Coronary artery (tissue), 2 donors: ENCODE results near the gene GRK7.

Experiments
- DNase-seq: peaks from one replicate; pipeline ENCODE4 v3.0.0-alpha.2; 2017; ENCODE audit warnings: low spot score
- H3K27ac ChIP-seq, 2 donors: fragments of 200-600 bp; sonication (generic); one replicate each; pipeline ENCODE4 v1.5.1; 2016 to 2019
- H3K4me3 ChIP-seq: fragments of 200-600 bp; sonication (generic); 2 replicates; pipeline ENCODE4 v1.5.1; 2016; ENCODE audit warnings: mild to moderate bottlenecking, moderate library complexity
- TF ChIP-seq, protein P1 (sequence below): fragments of 200-600 bp; sonication (generic); IDR thresholded peaks from one replicate; pipeline ENCODE4 v1.5.1; 2019; ENCODE audit warnings: antibody characterized with exemption

Gene GRK7

DNA sequence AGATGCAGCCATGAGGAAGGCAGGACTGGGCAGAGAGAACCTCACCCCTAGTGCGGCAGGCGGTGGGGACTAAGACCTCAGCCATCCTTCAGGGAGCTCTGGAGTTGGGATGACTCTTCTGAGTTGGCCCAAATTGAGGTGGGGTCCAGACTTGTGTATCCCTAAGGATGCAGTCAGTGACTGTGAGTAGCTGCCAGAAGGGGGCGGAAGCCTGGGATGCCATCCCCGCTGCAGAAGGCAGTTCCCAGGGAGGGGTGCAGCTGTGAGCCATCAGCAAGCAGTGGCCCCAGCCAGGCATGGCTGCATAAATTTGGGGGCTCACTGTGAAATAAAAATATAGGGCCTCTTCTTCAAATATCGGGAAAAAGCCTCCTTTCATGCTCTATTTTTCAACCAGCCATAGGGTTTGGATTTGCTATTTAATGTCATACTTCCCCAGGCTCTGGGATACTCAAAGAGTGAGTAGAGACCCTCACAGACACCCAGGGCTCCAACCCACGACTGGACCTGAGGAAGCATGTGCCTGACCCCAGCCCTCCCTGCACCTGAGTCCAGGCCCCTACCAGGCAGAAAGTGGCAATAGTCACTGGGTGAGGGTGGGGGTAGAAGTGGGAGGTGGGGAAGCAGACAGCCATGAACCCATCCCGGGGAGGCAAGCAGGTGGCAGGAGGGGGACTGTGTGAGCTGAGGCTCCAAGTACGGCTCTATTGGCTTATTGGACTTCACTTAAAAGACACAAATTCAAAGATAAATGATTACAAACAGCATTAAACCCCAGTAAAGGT lies 30.5 kb downstream of the GRK7 start:
- no peak for DNase-seq
- Histone ChIP-seq H3K27ac (no peak overlapping the region), H3K4me3 (no peak overlapping the region)
- TF ChIP-seq, protein P1, sequence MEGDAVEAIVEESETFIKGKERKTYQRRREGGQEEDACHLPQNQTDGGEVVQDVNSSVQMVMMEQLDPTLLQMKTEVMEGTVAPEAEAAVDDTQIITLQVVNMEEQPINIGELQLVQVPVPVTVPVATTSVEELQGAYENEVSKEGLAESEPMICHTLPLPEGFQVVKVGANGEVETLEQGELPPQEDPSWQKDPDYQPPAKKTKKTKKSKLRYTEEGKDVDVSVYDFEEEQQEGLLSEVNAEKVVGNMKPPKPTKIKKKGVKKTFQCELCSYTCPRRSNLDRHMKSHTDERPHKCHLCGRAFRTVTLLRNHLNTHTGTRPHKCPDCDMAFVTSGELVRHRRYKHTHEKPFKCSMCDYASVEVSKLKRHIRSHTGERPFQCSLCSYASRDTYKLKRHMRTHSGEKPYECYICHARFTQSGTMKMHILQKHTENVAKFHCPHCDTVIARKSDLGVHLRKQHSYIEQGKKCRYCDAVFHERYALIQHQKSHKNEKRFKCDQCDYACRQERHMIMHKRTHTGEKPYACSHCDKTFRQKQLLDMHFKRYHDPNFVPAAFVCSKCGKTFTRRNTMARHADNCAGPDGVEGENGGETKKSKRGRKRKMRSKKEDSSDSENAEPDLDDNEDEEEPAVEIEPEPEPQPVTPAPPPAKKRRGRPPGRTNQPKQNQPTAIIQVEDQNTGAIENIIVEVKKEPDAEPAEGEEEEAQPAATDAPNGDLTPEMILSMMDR = no peak

DNA sequence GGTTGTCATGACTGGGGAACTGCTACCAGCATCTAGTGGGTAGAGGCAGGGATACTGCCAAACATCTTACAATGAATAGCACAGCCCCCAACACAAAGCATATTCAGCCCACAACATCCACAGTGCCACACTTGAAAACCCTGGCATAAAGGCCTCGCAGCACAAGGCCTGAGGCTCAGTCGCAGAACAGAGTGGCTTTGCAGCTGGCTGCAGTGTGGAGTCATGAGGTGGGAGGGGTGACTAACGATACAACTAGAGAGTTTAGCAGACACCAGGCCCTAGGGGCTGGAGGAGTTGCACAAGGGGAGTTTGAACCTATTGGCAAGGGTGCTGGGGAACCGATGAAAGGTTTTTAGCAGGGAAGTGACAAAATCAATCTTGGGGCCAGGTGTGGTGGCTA lies 32.1 kb downstream of the GRK7 start:
- DNase-seq = no peak
- no peak overlapping the region for H3K27ac ChIP-seq
- H3K4me3 ChIP-seq = no peak overlapping the region
- TF ChIP-seq, protein P1 = no peak

DNA sequence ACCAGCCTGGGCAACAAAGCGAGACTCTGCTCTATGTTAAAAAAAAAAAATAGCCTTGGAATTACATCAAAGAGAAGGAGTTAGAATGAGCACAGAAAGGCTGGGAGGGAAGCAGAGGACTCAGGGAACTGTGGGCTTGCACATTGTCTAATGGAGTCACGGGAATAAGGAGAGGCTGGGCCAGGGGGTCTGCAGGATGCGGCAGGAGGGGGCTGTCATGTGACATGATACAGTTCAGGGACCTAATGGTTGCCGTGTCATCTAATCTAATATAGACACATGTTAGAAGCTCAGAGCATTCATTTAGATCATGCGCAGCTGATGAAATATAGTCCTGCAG lies 32.5 kb downstream of the GRK7 start:
- H3K4me3 ChIP-seq = no peak overlapping the region
- TF ChIP-seq, protein P1 = no peak
- H3K27ac ChIP-seq = no peak overlapping the region
- DNase-seq = no peak

DNA sequence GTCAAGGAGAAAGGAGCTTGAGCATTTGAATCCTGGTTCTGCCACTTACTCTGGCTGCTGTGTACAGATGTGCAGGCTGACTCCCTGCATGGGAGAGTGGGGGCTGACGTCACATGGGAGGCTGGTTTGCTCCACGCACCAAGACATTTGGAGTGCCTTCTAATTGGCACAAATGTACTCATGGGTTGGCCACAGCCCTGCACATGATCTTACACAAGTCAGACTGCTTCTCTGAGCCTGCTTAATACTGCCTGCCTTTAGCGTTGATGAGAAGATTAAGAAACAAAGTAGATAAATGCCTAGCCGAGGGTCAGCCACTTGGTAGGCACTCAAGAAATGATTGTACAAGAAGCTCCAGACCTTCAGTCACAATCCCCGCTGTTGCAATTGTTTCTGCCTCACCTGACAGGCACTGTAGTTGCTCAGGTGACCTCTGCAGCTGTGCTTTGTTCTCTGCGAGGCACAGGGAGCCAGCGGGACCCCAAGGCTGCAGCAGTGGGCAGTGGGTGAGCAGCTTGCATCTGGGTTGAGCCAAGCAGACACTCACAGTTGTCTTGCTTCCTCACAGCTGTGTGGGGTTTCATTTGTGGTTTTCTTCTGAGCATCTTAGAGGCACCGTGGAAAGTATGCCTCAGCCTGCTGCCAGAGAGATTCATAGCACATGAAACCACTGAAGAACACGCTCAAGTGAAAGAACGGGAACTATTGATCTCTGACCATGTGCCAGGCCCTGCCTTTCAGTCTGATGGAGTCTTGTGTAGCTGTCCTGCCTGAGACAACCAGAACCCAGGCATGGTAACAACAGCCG lies 33.1 kb downstream of the GRK7 start:
- peak overlapping the region; percentile 63 to 74 for H3K27ac ChIP-seq
- TF ChIP-seq, protein P1 = no peak
- H3K4me3 ChIP-seq = peak overlapping the region; percentile 62
- no peak for DNase-seq

DNA sequence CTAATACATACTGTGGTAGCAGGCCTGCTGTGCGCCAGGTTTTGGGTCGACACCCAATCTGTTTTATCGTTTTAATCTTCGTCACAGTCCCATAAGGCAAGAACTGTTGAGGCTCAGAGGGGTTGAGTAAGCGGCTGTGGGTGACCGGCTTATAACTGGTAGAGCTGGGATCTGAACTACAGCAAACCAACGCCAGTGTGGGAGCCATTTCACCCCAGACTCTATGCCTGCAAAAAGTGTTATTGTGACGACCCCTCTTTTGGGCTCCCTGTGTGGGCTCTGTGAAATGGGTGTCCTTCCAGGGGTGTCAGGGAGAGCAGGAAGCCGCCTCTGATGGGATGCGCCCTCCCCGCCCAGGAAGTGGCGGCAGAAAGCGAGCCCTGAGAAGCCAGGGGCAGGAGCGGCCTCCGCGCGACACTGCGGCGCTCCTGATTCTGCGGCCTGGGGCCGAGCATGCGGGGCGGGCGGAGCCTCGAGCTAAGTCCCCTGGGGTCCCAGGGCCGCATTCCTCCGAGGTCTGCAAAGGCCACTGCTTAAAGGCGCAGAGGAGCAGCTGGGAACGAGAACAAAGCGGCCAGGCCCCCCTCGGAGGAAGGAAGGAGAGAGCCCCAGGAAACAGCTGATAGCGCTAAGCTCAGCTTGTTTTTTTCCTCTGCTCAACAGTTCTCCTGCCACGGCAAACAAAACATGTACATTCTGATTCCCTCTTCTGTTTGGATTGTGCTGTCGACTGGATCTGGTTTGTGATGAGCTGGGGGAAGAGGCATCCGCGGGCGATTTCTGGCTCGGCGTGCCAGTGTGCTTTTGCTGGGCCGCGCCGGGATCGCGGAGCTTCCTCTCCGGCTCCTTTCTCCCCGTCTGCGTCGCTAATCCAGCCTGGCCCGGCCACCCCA lies 33.9 kb downstream of the GRK7 start:
- Histone ChIP-seq H3K4me3 (peak overlapping the region; percentile 62), H3K27ac (peak overlapping the region; percentile 63 to 74)
- no peak for DNase-seq
- TF ChIP-seq, protein P1 = no peak

DNA sequence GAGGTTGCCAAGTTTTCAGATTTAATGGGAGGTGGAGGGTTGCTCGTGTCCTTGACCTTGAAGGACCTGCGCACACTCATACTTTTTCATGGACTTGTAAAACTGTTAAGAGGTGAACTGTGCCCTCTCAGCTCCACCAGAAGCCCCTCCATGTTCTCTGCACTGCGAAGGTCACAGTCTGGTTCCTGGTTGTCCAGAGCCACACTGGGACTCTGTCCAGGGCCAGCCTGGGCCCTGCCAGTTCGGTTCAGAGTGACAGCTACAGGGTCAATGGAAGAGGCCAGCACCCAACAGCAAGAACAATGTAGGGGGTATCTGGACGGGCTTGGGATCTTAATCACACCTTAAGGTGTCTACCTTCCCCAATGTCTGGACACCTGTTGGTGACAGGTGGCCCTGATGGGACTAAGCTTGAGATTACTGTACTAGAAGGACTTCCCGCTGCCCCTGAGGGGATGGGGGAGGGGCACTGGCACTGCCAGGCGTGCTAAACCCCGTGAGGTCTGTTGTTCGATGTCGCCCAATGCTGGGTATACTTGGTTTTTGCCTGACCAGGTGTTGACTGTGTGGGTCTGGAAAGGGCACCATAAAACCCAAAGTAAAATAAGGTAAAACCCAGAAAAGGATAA lies 34.7 kb downstream of the GRK7 start:
- TF ChIP-seq, protein P1 = no peak
- DNase-seq = no peak
- peak overlapping the region; percentile 63 to 74 for H3K27ac ChIP-seq
- H3K4me3 ChIP-seq = peak overlapping the region; percentile 62
